Kidney capillary endothelial cell (primary cell): ENCODE measurements around the gene TACC2.
"Not testable (repeated sequence)": the region's sequence is repeated elsewhere in the genome, so short reads cannot be mapped to it uniquely, and the experiment has no call there.

ENCODE experiments used
- DNase-seq: peaks from one replicate; pipeline ENCODE4 v3.0.0-alpha.2; 2018; ENCODE audit warnings: low spot score

The TACC2 gene

DNA sequence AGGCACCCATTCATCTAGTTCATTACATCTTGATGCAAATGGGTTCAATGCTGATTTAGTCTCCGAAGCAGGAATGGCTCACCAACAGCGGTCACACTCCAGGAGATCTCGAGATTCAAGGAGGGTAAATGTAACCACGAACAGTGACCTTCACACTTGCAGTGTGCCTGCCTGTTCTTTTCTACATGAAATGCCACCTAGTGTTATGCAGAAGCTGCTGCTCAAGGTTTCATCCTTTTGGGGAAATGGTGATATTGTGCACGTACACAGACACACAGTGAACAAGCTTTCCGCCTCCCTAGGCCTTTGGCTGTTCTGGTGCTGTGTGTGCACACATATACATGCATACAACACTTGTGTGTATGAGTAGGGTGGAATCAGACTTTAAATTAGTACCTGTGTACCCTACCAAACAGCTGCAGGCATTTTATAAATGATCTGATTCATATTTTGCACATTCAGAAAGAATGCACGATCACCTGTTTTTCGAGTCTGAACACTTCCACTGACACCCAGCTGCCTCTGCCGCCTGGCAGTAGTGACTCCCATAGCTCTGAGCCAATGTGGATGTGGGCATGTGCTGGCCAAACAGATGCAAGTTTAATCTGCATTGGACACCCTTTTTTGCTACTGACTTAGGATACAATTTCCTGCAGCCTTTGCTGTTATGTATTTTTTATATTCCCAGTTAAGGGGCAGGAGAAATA, 100.5 kb downstream of the TACC2 start:
- no peak for DNase-seq

DNA sequence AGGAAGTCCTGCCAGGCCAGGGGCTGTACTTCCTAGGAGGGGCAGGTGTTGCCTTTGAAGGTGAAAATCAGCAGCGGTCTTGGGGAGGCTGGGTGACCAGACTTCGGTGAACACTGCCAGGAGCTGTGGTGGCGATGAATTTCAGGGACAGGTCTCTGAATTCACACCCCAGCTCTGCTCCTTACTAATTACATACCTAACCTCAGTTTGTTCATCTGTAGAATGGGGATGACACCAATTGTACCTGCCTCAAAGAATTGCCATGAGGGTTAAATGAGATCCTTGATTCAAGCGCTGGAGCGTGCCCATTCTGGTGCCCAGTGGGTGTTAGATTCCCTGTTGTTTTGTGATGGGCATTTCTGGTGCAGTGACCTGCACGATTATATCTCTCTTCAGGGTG, 102.8 kb downstream of the TACC2 start:
- DNase-seq, result no peak

DNA sequence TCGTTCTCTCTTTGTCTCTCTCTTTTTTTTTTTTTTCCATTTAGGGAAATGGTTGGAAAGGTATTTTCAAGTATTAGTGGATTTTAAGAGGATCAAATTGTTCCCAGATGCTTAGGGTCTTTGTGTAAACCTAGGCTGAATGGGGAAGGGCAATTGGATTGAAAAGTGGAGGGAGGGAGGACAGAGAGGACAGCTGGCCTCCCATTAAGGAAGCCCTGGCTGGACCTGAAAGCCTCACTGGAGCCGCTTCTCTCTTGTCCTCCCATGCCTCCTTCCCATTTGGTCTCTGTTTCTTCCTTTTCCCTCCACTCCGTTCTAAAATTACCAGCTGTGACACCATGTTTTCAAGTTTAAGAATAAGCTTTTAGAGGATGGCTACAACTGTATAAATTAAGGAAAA, 104.1 kb downstream of the TACC2 start:
- no peak for DNase-seq

DNA sequence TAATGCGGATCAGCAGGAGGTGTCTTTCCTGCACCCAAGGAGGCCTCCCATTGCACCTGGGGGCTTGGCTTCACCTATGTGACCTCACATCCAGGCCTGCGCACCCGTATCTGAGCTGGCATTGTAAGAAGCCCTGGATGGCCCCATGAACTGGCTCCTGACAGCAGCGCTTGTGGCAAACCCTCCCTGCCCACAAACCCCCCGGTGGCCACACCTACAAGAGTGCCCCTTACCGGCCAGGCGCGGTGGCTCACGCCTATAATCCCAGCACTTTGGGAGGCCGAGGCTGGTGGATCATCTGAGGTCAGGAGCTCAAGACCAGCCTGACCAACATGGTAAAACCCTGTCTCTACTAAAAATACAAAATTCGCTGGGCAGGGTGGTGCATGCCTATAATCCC, 107.2 kb downstream of the TACC2 start:
- DNase-seq, result not testable (repeated sequence)

DNA sequence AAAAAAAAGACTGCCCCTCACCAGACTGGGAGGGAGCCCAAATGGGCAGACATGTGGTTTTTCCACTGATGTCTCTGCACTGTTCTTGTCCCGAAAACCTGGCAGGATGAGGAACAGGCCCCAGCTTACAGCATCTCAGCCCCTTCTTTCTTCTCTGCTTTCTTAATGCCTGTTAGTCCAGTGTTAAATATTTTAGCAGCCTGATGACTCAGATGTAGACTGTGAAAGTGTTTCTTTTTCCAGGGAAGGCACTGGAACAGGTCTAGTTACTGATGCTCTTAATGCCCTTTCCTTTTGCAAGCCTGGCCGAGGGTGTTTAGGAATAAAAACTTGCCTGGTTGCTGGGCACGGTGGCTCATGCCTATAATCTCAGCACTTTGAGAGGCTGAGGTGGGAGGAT, 107.7 kb downstream of the TACC2 start:
- DNase-seq, result no peak

DNA sequence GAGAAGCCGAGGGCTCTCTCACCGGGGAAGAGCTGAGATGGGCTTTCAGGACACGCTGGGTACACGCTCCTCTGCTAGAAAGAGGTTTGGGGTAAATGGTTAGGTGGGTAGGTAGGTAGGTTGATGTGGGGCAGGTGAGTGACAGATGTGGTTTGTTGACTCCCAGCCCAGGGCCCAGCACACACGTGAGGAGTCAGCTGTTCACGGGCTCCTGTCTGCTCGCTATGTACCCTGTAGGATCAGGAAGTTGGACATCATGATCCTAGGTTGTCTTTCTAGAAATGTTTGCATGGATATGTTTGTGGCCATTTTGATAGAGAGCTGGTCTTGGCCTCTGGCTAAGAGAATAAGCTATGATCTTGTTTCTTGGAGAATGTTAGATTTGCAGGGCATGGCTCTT, 109.0 kb downstream of the TACC2 start:
- no peak for DNase-seq

DNA sequence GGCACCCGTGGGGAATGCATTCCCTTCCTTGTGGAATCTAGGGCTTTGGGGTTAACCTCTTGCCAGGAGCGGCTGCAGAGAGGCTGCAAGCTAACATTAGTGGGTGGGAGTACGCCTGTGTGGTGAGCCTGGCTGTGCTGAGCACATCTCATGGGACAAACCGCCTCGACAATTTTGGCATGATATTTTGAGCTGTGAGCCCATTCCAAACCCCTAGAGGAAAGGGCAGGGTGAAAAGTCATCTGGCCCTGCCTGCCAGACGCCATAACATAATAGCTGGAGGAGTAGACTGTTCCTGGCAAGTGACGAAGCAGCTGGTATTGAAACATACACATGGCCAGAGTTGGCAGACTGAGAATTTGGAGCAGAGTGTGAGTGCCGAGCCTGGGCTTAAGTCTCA, 110.0 kb downstream of the TACC2 start:
- no peak for DNase-seq

DNA sequence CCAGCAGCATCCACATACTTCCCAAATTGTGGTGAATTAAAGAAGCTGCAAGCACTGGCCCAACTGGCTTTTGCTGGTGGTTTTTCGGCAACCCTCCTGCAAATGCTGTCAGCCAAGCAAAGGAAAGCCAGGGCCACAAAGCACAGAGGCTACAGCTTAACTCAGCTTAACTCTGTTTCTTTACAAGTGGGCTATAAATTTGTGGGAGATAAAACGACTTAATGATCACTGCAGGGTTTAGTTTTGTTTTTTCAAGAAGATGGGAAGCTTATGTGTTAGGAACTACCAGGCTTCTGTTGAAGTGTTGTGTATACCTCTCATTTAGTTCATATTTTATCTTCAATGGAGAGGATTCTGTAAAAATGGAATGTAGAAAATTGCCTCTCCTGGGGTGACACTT, 110.6 kb downstream of the TACC2 start:
- DNase-seq, result no peak

DNA sequence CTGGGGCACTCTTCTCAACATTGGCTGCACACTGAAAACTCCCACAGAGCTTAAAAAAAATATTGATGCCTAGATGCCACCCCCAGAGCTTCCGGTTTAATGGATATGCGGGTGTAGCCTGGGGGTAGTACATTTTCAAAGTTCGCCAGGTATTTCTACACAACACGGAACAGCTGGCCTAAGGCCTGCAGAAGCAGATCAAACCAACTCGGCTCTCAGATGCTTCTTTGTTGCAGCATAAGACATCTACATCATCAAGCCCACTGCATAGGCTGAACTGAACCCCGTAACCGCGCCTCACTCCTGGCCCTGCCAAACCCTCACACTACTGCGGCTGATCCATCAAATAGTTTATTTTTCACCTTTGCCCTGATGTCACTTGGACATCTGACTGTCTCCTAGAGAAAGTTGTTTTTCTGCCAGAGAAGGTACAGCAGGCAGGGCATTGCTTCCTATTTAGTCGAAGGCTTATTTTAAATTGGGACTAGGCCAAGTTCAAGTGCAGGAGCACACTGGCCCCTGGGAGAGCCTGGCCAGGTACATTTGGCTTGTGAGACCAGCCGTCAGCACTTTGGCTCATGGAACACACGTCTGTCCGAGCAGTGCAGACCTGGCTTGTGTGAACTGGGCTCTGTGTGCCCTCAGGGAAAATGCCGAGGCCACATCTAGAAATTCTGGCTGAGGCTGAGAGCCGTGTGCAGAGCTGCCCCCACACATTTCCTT, 113.3 kb downstream of the TACC2 start:
- no peak for DNase-seq

DNA sequence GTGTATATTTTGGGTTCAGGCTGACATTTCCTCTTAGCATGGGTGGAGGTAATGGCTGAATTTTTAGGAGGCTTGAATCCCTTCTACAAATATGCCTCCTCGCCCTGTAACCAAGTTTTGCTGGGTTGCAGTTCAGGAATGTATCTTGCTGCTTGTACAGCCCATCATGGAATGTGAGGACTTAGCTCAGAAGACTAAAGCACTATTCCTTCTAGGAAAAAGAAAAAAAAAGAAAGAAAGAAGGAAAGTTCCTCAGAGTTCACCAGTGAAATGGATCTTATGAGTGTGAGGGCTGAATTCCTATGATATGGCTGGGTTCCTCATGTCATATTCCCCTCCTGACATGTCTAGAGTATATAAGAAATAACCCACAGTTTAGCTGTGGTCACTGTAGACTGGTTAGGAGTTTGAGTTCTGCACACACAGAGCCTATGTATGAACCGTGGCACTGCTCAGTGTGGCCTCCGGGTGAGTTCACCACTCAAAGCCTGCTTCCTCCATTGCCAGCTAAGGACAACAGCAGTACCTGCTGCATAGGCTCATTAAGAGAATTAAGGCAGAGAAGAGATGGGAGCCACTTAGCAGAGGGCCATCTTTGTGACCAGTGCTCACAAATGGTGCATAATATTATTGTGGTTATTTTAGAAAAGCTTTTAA, 114.0 kb downstream of the TACC2 start:
- DNase-seq, result no peak

DNA sequence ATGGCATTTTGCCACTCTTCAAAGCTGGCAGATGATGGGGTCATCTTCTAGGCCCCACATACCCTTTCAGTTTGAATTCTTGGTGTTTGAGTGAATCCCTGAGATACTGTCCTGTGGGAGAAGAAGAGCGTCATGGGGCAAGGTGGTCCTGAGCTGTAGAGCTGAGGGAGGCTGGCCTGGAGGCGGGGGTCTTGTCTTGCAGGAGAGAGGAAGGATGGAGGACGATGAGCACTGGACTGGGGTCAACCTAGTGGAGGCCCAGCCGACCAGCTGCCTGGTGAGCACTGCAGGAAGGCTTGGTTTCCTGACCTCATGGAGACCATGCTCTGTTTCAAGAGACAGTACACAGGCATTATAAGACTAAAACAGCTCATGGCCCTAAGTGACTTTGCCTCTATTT, 114.6 kb downstream of the TACC2 start:
- no peak for DNase-seq

DNA sequence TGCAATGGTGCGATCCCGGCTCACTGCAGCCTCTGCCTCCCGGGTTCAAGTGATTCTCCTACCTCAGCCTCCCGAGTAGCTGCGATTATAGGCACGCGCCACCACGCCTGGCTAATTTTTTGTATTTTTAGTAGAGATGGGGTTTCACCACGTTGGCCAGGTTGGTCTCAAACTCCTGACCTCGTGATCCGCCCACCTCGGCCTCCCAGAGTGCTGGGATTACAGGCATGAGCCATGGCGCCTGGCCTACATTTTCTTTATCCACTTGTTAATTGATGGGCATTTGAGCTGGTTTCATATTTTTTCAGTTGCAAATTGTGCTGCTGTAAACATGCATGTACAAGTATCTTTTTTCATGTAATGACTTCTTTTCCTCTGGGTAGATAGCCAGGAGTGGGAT, 119.8 kb downstream of the TACC2 start:
- not testable (repeated sequence) for DNase-seq

DNA sequence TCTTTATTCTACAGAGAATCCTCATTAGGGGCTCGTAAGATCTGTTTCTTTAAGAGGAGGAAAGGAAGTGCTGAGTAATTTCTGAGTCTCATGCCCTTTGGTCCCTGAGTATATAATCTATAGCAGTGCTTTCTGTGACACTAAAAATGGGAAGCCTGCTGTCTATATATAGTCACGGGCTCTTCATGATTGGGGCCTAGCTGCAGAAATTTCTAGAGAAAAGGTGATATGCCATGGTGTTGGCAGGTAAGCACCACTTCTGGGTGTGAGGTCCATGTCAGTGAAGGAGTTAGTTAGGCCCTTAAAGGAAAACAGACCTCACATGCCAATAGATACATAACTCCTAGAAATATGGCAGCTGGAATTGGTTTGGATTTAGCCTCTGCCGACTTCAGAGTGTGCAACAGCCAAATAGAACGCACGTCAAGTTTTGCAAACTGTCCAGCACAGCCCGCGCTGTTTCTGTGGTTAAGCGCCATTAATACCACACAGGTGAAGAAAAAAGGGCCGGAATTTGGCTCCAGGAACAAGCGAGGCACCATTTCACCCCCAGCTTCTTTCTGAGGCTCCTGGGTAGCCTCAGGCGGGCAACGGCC, 123.2 kb downstream of the TACC2 start:
- peak; percentile 84 for DNase-seq

DNA sequence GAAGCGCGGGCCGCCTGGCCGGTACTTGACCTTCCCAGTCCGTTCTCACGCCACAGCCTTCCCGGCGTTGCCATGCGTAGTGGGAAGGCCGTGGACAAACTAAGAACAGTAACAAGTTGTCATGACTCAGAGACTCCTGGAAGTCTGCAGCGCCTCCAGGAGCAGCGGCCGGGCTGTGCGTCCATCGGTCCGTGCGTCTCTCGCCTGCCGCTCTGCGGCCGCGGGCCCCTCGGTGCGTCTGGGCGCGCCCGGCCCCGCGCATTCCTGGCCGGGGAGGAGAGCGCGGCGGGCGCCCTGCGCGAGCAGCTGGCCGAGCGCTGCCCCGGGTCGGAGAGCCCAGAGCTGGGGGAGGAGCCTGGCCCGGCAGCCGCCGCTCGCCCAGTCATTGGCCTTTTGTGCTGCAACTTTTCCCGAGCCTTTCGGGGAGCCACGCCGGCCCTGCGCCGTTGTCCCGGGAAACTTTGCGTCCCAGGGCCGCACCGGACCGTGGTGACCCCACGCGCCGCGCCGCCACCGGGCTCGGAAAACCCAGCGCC, 123.7 kb downstream of the TACC2 start:
- DNase-seq, result peak; percentile 90

DNA sequence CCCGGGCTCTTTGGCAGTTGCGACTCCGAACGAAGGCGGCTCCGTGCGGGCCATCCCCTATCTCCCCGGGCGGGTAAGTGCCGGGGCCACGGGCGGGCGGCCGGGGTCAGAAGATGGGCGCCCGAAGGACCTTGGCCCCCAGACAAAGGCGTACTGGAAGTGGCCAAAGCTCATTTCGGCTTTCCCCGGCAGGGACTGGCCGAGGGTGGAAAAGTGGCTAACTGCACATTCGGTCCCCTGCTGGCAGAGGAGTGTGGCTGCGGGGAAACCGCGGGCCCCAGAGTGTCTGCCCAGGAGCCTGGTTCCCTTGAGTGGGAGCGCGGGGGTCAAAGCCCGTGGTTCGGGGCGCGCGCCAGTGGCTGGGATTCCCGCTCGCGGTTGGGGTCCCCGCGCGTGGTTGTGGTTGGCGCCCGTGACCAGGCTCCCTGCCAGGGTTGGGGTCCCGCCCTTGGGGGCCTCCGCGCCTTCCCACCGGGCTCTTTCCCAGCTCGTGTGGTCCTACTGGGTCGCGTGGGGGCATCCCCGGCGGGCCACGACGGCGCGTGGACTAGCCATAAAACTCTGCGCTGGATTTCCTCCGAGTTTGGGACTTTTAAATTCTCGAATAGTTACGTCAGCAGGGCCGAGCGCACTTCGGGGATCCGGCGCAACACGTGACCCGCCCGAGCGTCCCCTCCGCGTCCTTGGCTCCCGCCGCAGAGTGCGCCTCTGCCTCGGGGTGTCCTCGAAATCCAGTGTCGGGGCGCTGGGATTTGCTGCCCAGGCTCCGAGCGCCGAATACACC, 124.4 kb downstream of the TACC2 start:
- DNase-seq, result peak; percentile 57

DNA sequence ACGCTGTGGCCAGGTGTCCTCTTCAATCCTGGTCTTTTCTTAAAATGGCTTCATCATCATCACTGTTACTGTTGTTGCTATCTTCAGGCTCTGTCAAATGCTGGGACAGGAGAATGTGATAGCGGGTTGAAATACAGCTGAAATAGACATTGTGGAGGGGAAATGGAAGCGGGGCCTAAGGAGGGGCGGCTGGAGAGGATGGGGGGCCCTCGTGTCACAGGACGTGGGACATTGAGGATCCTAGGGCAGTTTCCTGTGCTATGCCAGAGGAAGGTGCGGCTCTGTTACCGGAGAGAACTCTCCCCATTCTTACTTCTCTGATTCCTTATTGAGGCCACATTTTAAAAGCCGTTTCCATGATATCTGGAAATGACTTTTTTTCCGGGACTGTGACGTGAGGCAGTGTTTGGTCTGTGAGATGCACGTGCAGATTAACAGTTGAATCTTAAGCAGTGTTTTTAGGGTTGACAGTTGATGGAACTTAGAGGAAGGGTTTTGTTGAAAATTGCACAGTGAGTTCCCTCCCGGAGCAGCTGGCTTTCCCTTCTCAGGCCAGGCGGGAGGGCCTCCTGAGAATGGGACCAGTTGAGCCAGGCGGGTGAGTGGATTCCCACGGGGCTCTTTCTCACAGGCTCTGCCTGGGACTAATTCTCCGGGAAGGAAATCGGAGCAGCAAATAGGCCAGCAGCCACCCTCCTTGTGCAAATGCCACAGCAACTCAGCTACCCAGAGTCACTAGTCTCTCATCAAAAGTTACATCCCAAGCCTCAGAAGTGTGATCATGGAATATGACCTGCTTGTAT, 125.2 kb downstream of the TACC2 start:
- DNase-seq, result no peak

DNA sequence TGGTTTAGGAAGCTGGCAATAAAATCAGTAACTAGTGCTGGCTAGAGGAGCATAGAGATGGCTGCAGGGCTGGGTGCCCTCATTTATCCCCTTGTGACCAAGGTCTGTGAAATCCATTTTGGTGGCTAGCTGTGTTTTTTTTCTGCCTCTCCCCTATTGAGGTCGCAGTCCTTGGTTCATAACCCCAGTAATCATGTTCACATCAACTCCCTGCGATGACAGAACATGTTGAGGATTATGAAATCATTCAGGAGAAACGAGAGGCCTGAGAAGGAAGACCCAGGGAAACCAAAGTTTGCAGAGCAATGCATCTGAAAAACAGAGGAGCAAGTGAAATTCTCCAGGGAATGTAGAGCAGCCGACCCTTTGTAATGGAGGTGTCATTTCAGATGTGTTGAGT, 126.9 kb downstream of the TACC2 start:
- no peak for DNase-seq

DNA sequence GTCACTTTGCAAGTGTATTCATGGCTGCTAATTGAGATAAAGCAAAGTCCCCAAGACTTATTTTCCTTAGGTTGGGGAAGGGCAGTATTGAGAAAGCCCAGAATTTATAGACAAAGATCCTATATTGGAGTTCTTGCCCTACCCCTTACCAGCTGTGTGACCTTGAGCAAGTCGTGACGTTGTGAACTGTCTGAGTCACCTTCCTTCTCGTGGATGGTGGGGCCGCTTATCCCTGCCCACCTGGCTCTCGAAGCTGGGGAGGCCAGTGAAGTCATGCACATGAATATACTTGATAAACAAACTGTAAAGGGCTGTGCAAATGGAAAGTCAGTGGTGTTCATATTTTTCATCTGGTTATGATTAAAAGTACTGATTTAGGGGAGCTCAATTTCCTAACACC, 127.4 kb downstream of the TACC2 start:
- peak; percentile 56 for DNase-seq

DNA sequence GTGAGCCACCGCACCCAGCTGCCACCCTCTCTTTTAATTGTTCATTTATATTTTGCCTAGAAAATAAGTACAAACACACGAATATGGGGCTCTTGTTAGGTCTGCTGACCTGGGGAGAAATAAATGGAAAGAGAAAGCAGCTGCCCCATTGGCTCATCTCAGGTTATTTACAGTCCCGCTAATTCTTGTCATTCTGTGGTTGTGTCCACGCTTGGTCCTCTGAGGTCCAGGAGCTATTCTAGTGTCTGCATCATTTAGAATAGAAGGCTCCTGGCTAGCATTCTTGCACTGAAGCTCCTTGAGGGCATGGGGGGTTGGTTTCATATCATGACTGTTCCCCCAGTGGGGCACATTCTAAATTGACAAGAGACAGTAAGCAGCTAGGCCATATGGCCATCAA, 128.5 kb downstream of the TACC2 start:
- DNase-seq, result no peak

DNA sequence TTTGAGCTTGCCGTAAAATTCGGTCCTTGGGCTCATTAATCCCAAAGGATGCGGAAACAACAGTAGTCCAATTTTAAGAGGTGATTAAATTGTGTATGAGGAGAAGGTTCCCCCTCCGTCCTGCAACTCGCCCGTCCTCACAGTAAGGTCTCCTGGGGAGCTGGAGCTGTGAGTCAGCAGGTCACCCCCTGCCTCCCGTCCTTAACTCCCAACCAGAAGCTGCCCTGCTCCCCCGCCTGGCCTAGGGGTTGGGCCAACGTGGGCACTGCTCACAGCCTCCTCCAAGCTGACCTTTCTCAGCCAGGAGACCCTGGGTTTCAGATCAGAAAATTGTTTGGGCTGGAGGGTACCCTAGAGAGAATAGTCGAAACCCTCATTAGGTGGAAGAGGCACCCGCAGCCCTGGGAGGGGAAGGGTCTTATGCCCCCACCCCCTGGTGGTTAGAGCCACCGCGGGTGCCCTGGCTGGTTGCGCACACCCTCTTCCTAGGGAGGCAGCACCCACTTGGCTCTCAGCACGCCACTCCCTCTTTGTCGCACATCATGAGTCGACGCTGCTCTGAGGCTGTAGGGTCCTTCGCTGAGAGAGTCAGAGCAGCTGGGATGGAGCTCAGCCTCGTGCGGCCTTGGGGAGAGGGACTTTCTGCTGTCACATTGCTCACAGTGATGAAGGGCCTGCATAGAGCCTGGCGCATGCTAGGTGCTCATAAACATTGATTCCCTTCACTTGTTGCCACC, 131.2 kb downstream of the TACC2 start:
- no peak for DNase-seq
